Astrocyte of the cerebellum (primary cell): Measurements from ENCODE around the gene IFITM5.
"Not testable (repeated sequence)": the region's sequence is repeated elsewhere in the genome, so short reads cannot be mapped to it uniquely, and the experiment has no call there.

Source experiments
- DNase-seq: peaks from one replicate; pipeline ENCODE4 v3.0.0-alpha.2; 2011; ENCODE audit warnings: low read depth
- H3K4me3 ChIP-seq: 2 replicates; pipeline ENCODE4 v1.5.1; 2011; ENCODE audit warnings: mild to moderate bottlenecking, low read depth, low read length, moderate library complexity
- in situ Hi-C: cut with HindIII; loops from 2 replicates; pipeline ENCODE4 v1.10.0; 2017; ENCODE audit warnings: low sequenced_read_pairs
- TF ChIP-seq, protein P1 (sequence below): IDR thresholded peaks from 2 replicates; pipeline ENCODE4 v1.5.1; 2012; ENCODE audit warnings: low read length, low read depth, moderate library complexity, mild to moderate bottlenecking; ENCODE audit errors: missing control alignments

The IFITM5 gene

DNA sequence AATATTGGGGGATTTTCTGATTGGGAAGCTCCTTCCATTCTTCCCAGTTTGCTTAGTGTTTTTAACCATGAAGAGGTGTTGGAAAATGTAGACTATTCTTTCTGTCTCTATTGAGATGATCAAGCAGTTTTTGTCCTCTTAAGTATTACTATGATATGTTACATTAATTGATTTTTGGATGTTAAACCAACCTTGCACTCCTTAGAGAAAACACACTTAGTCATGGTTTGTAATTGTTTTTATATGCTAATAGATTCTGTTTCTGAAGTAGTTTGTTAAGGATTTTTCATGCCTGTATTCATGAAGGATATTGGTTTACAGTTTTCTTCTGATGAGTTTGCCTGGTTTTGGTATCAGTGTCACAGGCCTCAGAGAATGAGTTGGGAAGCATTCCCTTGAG lies 23.1 kb downstream of the IFITM5 start:
- in situ Hi-C loops, result no loop called here
- no peak overlapping the region for H3K4me3 ChIP-seq
- TF ChIP-seq, protein P1, sequence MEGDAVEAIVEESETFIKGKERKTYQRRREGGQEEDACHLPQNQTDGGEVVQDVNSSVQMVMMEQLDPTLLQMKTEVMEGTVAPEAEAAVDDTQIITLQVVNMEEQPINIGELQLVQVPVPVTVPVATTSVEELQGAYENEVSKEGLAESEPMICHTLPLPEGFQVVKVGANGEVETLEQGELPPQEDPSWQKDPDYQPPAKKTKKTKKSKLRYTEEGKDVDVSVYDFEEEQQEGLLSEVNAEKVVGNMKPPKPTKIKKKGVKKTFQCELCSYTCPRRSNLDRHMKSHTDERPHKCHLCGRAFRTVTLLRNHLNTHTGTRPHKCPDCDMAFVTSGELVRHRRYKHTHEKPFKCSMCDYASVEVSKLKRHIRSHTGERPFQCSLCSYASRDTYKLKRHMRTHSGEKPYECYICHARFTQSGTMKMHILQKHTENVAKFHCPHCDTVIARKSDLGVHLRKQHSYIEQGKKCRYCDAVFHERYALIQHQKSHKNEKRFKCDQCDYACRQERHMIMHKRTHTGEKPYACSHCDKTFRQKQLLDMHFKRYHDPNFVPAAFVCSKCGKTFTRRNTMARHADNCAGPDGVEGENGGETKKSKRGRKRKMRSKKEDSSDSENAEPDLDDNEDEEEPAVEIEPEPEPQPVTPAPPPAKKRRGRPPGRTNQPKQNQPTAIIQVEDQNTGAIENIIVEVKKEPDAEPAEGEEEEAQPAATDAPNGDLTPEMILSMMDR, result no peak
- DNase-seq, result no peak

DNA sequence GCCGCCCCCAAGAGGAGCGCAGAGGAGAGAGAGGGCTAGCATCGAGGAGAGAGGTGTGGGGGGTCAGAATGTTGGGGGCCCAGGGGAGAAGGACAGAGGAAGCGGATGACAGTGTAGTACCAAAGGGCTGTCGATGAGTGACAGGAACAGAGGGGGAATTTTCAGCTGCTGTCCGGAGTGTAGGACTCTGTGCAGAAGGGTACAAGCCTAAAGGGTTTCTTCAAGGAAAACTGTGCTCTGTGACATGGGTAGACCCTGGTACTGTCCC lies 26.5 kb downstream of the IFITM5 start:
- H3K4me3 ChIP-seq, result no peak overlapping the region
- in situ Hi-C loops, result no loop called here
- no peak for DNase-seq
- TF ChIP-seq, protein P1, result no peak

DNA sequence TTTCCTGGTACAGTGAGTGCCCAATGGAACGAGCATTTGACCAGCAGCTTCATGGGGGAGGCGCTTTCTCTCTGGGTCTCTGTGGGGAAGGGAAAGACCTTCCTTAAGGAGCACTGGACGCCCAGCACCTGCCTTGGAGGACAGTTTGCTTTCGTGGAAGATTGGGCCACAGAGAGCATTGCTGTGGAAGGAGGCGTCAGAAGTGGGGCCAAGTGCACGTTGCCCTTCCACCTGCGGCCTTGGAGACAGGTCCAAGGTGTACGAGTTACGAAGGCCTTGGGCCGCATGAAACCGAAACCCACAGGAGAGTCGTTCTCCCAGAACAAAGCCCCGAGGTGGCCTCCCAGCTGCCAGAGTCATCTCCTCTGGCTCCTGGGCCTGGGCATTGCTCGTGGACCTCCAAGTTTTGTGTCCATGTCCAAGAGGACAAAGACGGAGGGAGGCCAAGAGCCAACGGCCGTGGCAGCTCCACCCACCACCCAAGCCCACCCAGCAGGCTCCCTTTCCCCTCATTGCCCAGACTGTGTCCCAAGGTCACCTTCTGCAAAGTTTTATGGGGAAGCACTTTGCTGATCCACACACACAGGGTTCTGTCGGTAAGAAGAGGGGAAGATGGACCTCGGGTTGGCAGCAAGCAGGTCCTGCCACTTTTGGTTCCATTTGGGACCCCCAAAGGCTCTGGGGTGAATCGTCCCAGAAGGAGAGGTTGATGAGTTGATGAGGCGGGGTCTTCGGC lies 27.0 kb downstream of the IFITM5 start:
- in situ Hi-C loops, result no loop called here

DNA sequence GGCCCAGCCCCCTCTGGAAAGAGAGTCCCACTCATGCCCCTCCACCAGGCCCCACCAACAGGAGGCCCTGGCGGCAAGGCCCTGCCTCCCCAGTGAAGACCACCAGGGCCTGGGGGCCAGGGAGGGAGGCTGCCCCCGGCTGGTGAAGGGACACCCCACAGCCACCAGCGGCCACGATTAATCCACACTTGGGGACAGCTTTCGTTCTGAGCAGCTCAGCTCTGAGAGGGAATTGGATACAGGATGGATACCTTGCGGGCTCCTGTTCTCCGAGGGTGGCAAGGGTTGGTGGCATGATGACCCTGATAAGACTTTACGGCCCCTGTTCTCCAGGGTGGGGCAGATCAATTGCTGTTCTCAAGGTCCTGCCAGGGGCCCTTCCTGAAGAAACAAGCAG lies 28.0 kb downstream of the IFITM5 start:
- TF ChIP-seq, protein P1, result no peak

More for the DNA sequence above, 27.0 kb downstream of the IFITM5 start:
- no peak overlapping the region for H3K4me3 ChIP-seq
- TF ChIP-seq, protein P1, result no peak
- DNase-seq, result no peak

DNA sequence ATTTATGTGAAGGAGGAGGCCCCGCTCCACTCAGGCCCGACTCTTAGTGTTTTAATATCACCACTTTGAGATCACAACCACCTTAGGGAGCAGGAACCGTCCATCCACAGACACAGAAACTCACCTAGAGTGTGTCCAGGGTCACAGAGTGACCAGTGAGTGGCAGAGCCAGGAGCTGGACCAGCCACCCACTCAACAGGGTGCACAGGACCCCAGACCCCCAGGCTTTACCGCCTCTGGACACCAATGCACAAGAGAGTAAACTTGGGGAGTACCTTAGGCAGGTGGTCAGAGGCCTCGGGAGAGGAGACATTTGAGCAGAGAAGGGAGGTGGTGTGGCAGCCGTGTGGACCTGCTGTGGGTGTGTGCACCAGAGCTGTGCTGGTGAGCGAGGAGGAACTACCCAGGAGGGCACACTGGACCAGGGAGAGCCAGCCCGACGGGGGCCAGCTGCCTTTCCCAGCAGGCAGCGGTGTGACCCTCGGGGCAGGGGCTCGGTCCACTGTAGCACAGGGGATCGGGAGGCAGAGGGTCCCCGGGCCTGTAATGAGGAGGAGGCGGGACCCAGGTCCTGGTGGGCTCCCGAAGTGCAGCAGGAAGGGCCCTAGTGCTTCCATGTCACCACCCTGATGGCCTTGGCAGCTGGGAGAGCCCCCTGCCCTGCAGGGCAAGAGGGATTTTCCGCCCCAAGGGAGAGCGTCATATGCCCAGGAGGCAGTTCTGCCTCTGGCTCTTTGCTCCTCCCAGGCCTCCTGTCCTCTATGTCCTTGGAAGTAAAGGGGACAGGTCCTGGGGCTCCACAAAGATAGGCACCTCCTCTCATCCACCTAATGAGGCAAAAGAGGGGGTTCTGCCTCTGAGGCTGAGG lies 28.6 kb downstream of the IFITM5 start:
- TF ChIP-seq, protein P1, result no peak
- H3K4me3 ChIP-seq, result no peak overlapping the region
- in situ Hi-C loops, result no loop called here
- no peak for DNase-seq

More for the DNA sequence above, 28.0 kb downstream of the IFITM5 start:
- no peak for DNase-seq
- no peak overlapping the region for H3K4me3 ChIP-seq
- in situ Hi-C loops, result no loop called here

DNA sequence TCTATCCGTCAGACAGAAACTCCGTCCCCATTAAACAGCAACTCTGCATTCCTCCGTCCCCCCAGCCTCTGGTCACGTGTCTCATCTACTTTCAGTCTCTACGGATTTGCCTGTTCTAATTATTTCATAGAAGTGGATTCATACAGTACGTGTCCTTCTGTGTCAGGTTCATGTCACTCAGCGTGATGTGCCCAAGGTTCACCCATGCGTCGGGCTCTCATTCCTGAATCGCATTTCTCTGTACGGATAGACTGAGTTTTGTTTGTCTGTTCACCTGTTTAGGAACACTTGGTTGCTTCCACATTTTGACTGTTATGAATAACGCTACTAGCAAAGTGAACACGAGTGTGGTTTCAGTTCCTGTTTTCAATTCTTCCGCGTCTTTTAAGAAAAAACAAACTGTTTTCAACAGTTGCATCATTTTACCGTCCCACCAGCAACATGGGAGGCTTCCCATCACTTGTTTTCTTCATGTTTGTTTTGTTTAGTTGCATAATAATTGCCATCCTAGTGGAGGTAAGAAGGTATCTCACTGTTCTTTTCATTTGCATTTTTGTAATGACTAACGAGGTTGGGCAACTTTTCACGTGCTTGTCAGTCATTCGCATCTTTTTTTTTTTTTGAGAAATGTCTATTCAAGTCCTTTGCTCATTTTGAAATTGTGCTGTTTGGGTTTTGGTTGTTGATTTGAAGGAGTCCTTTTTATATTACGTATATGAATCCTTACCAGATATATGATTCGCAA lies 30.0 kb downstream of the IFITM5 start:
- DNase-seq, result no peak
- no peak overlapping the region for H3K4me3 ChIP-seq
- TF ChIP-seq, protein P1, result no peak
- in situ Hi-C loops, result no loop called here

DNA sequence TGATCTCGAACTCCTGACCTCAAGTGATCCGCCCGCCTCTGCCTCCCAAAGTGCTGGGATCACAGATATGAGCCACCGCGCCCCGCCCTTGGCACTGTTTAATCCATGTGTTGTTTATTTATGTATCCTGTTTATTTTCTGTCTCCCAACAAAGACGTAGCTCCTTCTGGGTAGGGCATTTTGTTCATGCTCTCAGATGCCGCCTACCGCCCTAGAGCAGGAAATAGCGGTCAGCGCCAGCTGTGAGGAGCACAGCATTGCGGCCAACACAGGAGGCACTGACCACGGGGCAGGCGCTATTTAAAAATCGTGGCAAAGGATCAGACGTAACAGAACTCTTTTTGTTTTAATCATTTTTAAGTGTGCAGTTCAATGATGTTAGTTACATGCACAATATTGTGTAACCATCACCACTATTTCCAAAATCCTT lies 30.6 kb downstream of the IFITM5 start:
- in situ Hi-C loops, DNase-seq, H3K4me3 ChIP-seq: not testable (repeated sequence)
